ENCODE results near the gene BCL11B.

BCL11B gene

GRCh38 chr14:99257673-99258221 lies 14.2 kb downstream of the BCL11B start:
- no peak for DNase-seq (ENCODE audit: extremely low spot score)
- ChIA-PET CTCF (interaction anchor here (1.5 kb wide), 1 partner anchor 8 kb away, joined by 3 read pairs; no protein-coding TSS in a partner anchor), POLR2A (no interaction called here)
- TF ChIP-seq ZNF384 (IDR thresholded peaks at IDR 0.05) (no peak), CTBP1 (IDR thresholded peaks at IDR 0.05; ENCODE audit: borderline replicate concordance) (no peak), BHLHE40 (IDR thresholded peaks at IDR 0.05; ENCODE audit: borderline replicate concordance) (no peak), ELF4 (IDR thresholded peaks at IDR 0.05) (no peak), SP1 (IDR thresholded peaks at IDR 0.05) (no peak), TARDBP (IDR thresholded peaks at IDR 0.05) (no peak)

GRCh38 chr14:99257122-99257672 lies 14.8 kb downstream of the BCL11B start:
- ChIA-PET CTCF (interaction anchor here (1.5 kb wide), 1 partner anchor 9 kb away, joined by 3 read pairs; no protein-coding TSS in a partner anchor), POLR2A (interaction anchor here (0.7 kb wide), 1 partner anchor 13 kb away, joined by 3 read pairs; no protein-coding TSS in a partner anchor)
- TF ChIP-seq FOXA1 (IDR thresholded peaks at IDR 0.05): no peak
- no peak for TF ChIP-seq L3MBTL2 (conservative IDR thresholded peaks at IDR 0.05)
- TF ChIP-seq NFRKB (IDR thresholded peaks at IDR 0.05): no peak
- no peak for DNase-seq (ENCODE audit: extremely low spot score)

- ChIA-PET POLR2A (interaction anchor here (0.7 kb wide), 1 partner anchor 13 kb away, joined by 3 read pairs; no protein-coding TSS in a partner anchor), CTCF (interaction anchor here (1.5 kb wide), 1 partner anchor 9 kb away, joined by 3 read pairs; no protein-coding TSS in a partner anchor)
- no peak for TF ChIP-seq FOXK2 (IDR thresholded peaks at IDR 0.05)
- TF ChIP-seq NFRKB (IDR thresholded peaks at IDR 0.05): no peak
- no peak for TF ChIP-seq PKNOX1 (IDR thresholded peaks at IDR 0.05)
- no peak for TF ChIP-seq L3MBTL2 (conservative IDR thresholded peaks at IDR 0.05)
- no peak for TF ChIP-seq TARDBP (IDR thresholded peaks at IDR 0.05)
- TF ChIP-seq FOXA1 (IDR thresholded peaks at IDR 0.05): no peak
- TF ChIP-seq SP1 (IDR thresholded peaks at IDR 0.05): no peak
- TF ChIP-seq LEF1 (IDR thresholded peaks at IDR 0.05; ENCODE audit: borderline replicate concordance): no peak
- no peak for DNase-seq (ENCODE audit: extremely low spot score)
These were observed 15.5 kb downstream of the BCL11B start for GRCh38 chr14:99256483-99256874.

GRCh38 chr14:99255621-99256482 lies 16.1 kb downstream of the BCL11B start:
- ChIA-PET CTCF (interaction anchor here (1.2 to 2.6 kb wide), 2 partner anchors 10 to 14 kb away, joined by 5 to 9 read pairs; no protein-coding TSS in a partner anchor), POLR2A (interaction anchor here (3.0 kb wide), 1 partner anchor 8 kb away, joined by 21 read pairs; no protein-coding TSS in a partner anchor)
- DNase-seq (ENCODE audit: extremely low spot score): no peak
- TF ChIP-seq SUZ12 (IDR thresholded peaks at IDR 0.05) (no peak), ZNF384 (IDR thresholded peaks at IDR 0.05) (no peak), ELF4 (IDR thresholded peaks at IDR 0.05) (no peak), TARDBP (IDR thresholded peaks at IDR 0.05) (no peak), ARNT (IDR thresholded peaks at IDR 0.05) (no peak), L3MBTL2 (conservative IDR thresholded peaks at IDR 0.05) (no peak), BHLHE40 (IDR thresholded peaks at IDR 0.05; ENCODE audit: borderline replicate concordance) (no peak), NFRKB (IDR thresholded peaks at IDR 0.05) (no peak), CTBP1 (IDR thresholded peaks at IDR 0.05; ENCODE audit: borderline replicate concordance) (no peak), PKNOX1 (IDR thresholded peaks at IDR 0.05) (no peak), FOXK2 (IDR thresholded peaks at IDR 0.05) (no peak), HDGF (IDR thresholded peaks at IDR 0.05; ENCODE audit: borderline replicate concordance) (no peak), FOXA1 (IDR thresholded peaks at IDR 0.05) (no peak), SP1 (IDR thresholded peaks at IDR 0.05) (no peak)

- no peak for DNase-seq (ENCODE audit: extremely low spot score)
- POLR2A ChIA-PET: interaction anchor here (1.0 to 3.0 kb wide), 3 partner anchors 8 to 18 kb away, joined by 3 to 21 read pairs (median 6); partner anchors contain the start of gene BCL11B
- TF ChIP-seq PKNOX1 (IDR thresholded peaks at IDR 0.05) (peak; percentile 36; the same call in 1 of the 2 replicates), FOXA1 (IDR thresholded peaks at IDR 0.05) (no peak), LEF1 (IDR thresholded peaks at IDR 0.05; ENCODE audit: borderline replicate concordance) (no peak), BHLHE40 (IDR thresholded peaks at IDR 0.05; ENCODE audit: borderline replicate concordance) (no peak), HDGF (IDR thresholded peaks at IDR 0.05; ENCODE audit: borderline replicate concordance) (no peak), ELF4 (IDR thresholded peaks at IDR 0.05) (no peak), NFRKB (IDR thresholded peaks at IDR 0.05) (no peak), SP1 (IDR thresholded peaks at IDR 0.05) (no peak)
- CTCF ChIA-PET: interaction anchor here (0.9 to 2.6 kb wide), 4 partner anchors 11 to 65 kb away, joined by 3 to 9 read pairs (median 4); partner anchors contain the start of gene BCL11B
These were observed 17.5 kb downstream of the BCL11B start for GRCh38 chr14:99254328-99255009.

Measured in HEK293T (cell line).